ENCODE measurements around the gene C4orf50. TPM values are rescaled to one million over a fixed set of nuclear protein-coding genes. Genes with fewer than 3 reads are reported as not detected.

C4orf50 gene
- total and polyA plus RNA-seq, 2 of the 4 experiments (the other 2 are of a cell fraction): not detected

GRCh38 chr4:5870701-5871100, 147.5 kb downstream of the C4orf50 start:
- no peak overlapping the region for H2BK5ac ChIP-seq (ENCODE audit: low read depth, low read length, poor library complexity, severe bottlenecking)
- TF ChIP-seq FOS (IDR thresholded peaks at IDR 0.05; ENCODE audit: low read depth, low read length) (no peak), NFE2L2 (IDR thresholded peaks at IDR 0.05; ENCODE audit: low read depth, low read length) (no peak), RAD21 (IDR thresholded peaks at IDR 0.05; ENCODE audit: low read length) (no peak), ELK1 (IDR thresholded peaks at IDR 0.05; ENCODE audit: borderline replicate concordance, low read depth, low read length) (no peak), CTCF (conservative IDR thresholded peaks at IDR 0.05; ENCODE audit: low read depth, low read length) (no peak), MAZ (IDR thresholded peaks at IDR 0.05; ENCODE audit: borderline replicate concordance, low read depth, low read length) (no peak), CHD1 (IDR thresholded peaks at IDR 0.05; ENCODE audit: low read depth, low read length) (no peak), MXI1 (IDR thresholded peaks at IDR 0.05; ENCODE audit: borderline replicate concordance, low read depth, low read length) (no peak), USF2 (IDR thresholded peaks at IDR 0.05; ENCODE audit: low read depth, low read length) (no peak), RCOR1 (IDR thresholded peaks at IDR 0.05; ENCODE audit: insufficient replicate concordance, low read length) (no peak), SMC3 (IDR thresholded peaks at IDR 0.05; ENCODE audit: low read depth, low read length) (no peak), BHLHE40 (IDR thresholded peaks at IDR 0.05; ENCODE audit: low read depth, low read length) (no peak), RFX5 (IDR thresholded peaks at IDR 0.05; ENCODE audit: low read depth, low read length) (no peak), CEBPB (IDR thresholded peaks at IDR 0.05; ENCODE audit: low read depth, low read length) (no peak), POLR2A (IDR thresholded peaks at IDR 0.05; ENCODE audit: low read depth, low read length) (no peak), MAFK (IDR thresholded peaks at IDR 0.05; ENCODE audit: low read depth, low read length) (no peak)
- no peaks in the 10 kb centered on the region for H3K36me3 ChIP-seq (ENCODE audit: control insufficient read depth, insufficient read depth, low read length)
- H2AFZ ChIP-seq (replicated peaks; ENCODE audit: low read length, poor library complexity): no peak overlapping the region
- H3K56ac ChIP-seq (ENCODE audit: extremely low read depth, insufficient read depth, low read length): no peak overlapping the region
- H4K91ac ChIP-seq (ENCODE audit: insufficient read depth, low read depth, low read length): no peak overlapping the region
- no peak for ATAC-seq (ENCODE audit: low read depth)
- H3K27ac ChIP-seq (ENCODE audit: insufficient read depth, low read length): no peak overlapping the region
- WGBS, 2 experiments (ENCODE audit: extremely low coverage in 2 of 2, insufficient read length in 1 of 2): no CpG with 5 or more reads among the region's 13 CpGs
- H3K4me1 ChIP-seq (ENCODE audit: control insufficient read depth, insufficient read depth, low read length): no peaks in the 10 kb centered on the region; the same call in 1 of the 2 replicates
- no peak overlapping the region for H3K4me2 ChIP-seq (ENCODE audit: low read depth, low read length)
- no TSS peak for BruUV-seq (replicated peaks)
- no peaks in the 10 kb centered on the region for H3K79me1 ChIP-seq (ENCODE audit: low read depth in 1 of 2, low read length in 2 of 2)
- H3K27me3 ChIP-seq (ENCODE audit: control insufficient read depth, insufficient read depth, low read length): no peaks in the 10 kb centered on the region; the same call in 1 of the 2 replicates
- intact Hi-C loops (cut with micrococcal nuclease): no loop called here
- H2AK5ac ChIP-seq (ENCODE audit: low read depth, low read length): no peak overlapping the region
- no peak overlapping the region for H3K4ac ChIP-seq (ENCODE audit: low read depth, low read length)
- no peak overlapping the region for H3K23ac ChIP-seq (ENCODE audit: low read depth, low read length)
- dilution Hi-C loops (cut with HindIII; ENCODE audit: low sequenced_read_pairs, unreplicated experiment): no loop called here
- H3K18ac ChIP-seq (ENCODE audit: low read depth, low read length): no peak overlapping the region
- no peaks in the 10 kb centered on the region for H3K9me3 ChIP-seq (ENCODE audit: control insufficient read depth, insufficient read depth, low read length)
- H4K20me1 ChIP-seq (ENCODE audit: insufficient read depth, low read length): no peaks in the 10 kb centered on the region; the same call in 1 of the 2 replicates
- H2BK120ac ChIP-seq (ENCODE audit: low read depth, low read length): no peak overlapping the region
- H2AK9ac ChIP-seq (replicated peaks; ENCODE audit: low read depth, low read length, poor library complexity): no peak overlapping the region
- in situ Hi-C loops (cut with MboI; ENCODE audit: low sequenced_read_pairs): no loop called here
- H4K8ac ChIP-seq (ENCODE audit: low read depth in 2 of 2, low read length in 2 of 2): no peak overlapping the region
- no peak for DNase-seq
- no peak overlapping the region for H3K9ac ChIP-seq (ENCODE audit: low read depth, low read length)
- H2BK15ac ChIP-seq (ENCODE audit: low read depth, low read length): no peak overlapping the region
- H3K14ac ChIP-seq (replicated peaks; ENCODE audit: low read depth, low read length): no peak overlapping the region
- H3K4me3 ChIP-seq (ENCODE audit: insufficient read depth, low read depth, low read length): no peak overlapping the region
- no peak overlapping the region for H4K5ac ChIP-seq (ENCODE audit: low read depth, low read length)
- H3K9me1 ChIP-seq (ENCODE audit: insufficient read depth, low read length): no peaks in the 10 kb centered on the region
- CTCF ChIA-PET: no interaction called here
- POLR2A ChIA-PET (ENCODE audit: unreplicated experiment): no interaction called here
- H2BK20ac ChIP-seq (ENCODE audit: low read depth, low read length): no peak overlapping the region

Data from IMR-90 (cell line).